Measurements from ENCODE around the gene C11orf71.
A peak's percentile ranks its signal among the peaks of the same experiment; 100 is the strongest.

The C11orf71 gene

GRCh38 chr11:114399490-114400215 lies 658 bp downstream of the C11orf71 start:
- DNase-seq (ENCODE audit: low read depth), result no peak

- no peak for DNase-seq (ENCODE audit: low read depth)
Measured at GRCh38 chr11:114398303-114398920, 1.9 kb downstream of the C11orf71 start.

GRCh38 chr11:114397349-114397982 lies 2.8 kb downstream of the C11orf71 start:
- no peak for DNase-seq (ENCODE audit: low read depth)

- no peak for DNase-seq (ENCODE audit: low read depth)
Measured at GRCh38 chr11:114396916-114397315, 3.4 kb downstream of the C11orf71 start.

GRCh38 chr11:114395736-114396135 lies 4.6 kb downstream of the C11orf71 start:
- no peak for DNase-seq (ENCODE audit: low read depth)

GRCh38 chr11:114392735-114393667 lies 7.3 kb downstream of the C11orf71 start:
- no peak for DNase-seq (ENCODE audit: low read depth)

- DNase-seq (ENCODE audit: low read depth), result no peak
Measured at GRCh38 chr11:114386545-114386944, 13.8 kb downstream of the C11orf71 start.

GRCh38 chr11:114386131-114386530 lies 14.2 kb downstream of the C11orf71 start:
- no peak for DNase-seq (ENCODE audit: low read depth)

GRCh38 chr11:114384487-114384886 lies 15.8 kb downstream of the C11orf71 start:
- no peak for DNase-seq (ENCODE audit: low read depth)

- no peak for DNase-seq (ENCODE audit: low read depth)
Measured at GRCh38 chr11:114382509-114382908, 17.8 kb downstream of the C11orf71 start.

- DNase-seq (ENCODE audit: low read depth), result no peak
Measured at GRCh38 chr11:114379394-114380069, 20.8 kb downstream of the C11orf71 start.

GRCh38 chr11:114377612-114378267 lies 22.6 kb downstream of the C11orf71 start:
- DNase-seq (ENCODE audit: low read depth), result no peak

GRCh38 chr11:114375052-114375451 lies 25.3 kb downstream of the C11orf71 start:
- DNase-seq (ENCODE audit: low read depth), result no peak

- no peak for DNase-seq (ENCODE audit: low read depth)
Measured at GRCh38 chr11:114368918-114369680, 31.2 kb downstream of the C11orf71 start.

- DNase-seq (ENCODE audit: low read depth), result no peak
Measured at GRCh38 chr11:114367244-114367957, 32.9 kb downstream of the C11orf71 start.

- DNase-seq (ENCODE audit: low read depth), result peak; percentile 78
Measured at GRCh38 chr11:114366331-114367243, 33.7 kb downstream of the C11orf71 start.

GRCh38 chr11:114362958-114363357 lies 37.4 kb downstream of the C11orf71 start:
- no peak for DNase-seq (ENCODE audit: low read depth)

- no peak for DNase-seq (ENCODE audit: low read depth)
Measured at GRCh38 chr11:114362326-114362725, 38.0 kb downstream of the C11orf71 start.

GRCh38 chr11:114359342-114359741 lies 41.0 kb downstream of the C11orf71 start:
- no peak for DNase-seq (ENCODE audit: low read depth)
